ENCODE data around the gene NPFFR2. TPM values are rescaled to one million over a fixed set of nuclear protein-coding genes. Genes with fewer than 3 reads are reported as not detected.
A peak's percentile ranks its signal among the peaks of the same experiment; 100 is the strongest.
"Not testable (repeated sequence)": the region's sequence is repeated elsewhere in the genome, so short reads cannot be mapped to it uniquely, and the experiment has no call there.

Gene NPFFR2
- total RNA-seq, 2 donors from 2014 or later: not detected

GRCh38 chr4:72077346-72077745 lies 45.5 kb downstream of the NPFFR2 start:
- ATAC-seq (no peak), DNase-seq (no peak)
- intact Hi-C loops (cut with DNase I): no loop called here
- Histone ChIP-seq H3K27ac (no peak overlapping the region), H3K4me3 (no peak overlapping the region), H3K36me3 (replicated peaks in 1 of 2; ENCODE audit: insufficient read depth in 1 of 2, low read depth in 2 of 2) (no peaks in the 10 kb centered on the region), H3K27me3 (no peaks in the 10 kb centered on the region), H3K9me3 (no peaks in the 10 kb centered on the region), H3K4me1 (no peaks in the 10 kb centered on the region)
- TF ChIP-seq CTCF (IDR thresholded peaks at IDR 0.05) (no peak), POLR2A (IDR thresholded peaks at IDR 0.05) (no peak)
- 26 to 34% methylated on average over 2 of the region's 2 CpGs for WGBS, 2 donors

- intact Hi-C loops (cut with DNase I): no loop called here
Observed at GRCh38 chr4:72084587-72085011, 52.8 kb downstream of the NPFFR2 start.

GRCh38 chr4:72090606-72091005 lies 58.8 kb downstream of the NPFFR2 start:
- not testable (repeated sequence) for ATAC-seq

More at GRCh38 chr4:72084587-72085011, 52.8 kb downstream of the NPFFR2 start:
- H3K9me3 ChIP-seq: no peaks in the 10 kb centered on the region
- no peak overlapping the region for H3K4me3 ChIP-seq
- no peaks in the 10 kb centered on the region for H3K4me1 ChIP-seq
- WGBS, 2 donors: 15 to 20% methylated on average over 3 of the region's 3 CpGs
- no peaks in the 10 kb centered on the region for H3K36me3 ChIP-seq (replicated peaks in 1 of 2; ENCODE audit: insufficient read depth in 1 of 2, low read depth in 2 of 2)
- no peak overlapping the region for H3K27ac ChIP-seq
- ATAC-seq: no peak
- H3K27me3 ChIP-seq: no peaks in the 10 kb centered on the region
- TF ChIP-seq POLR2A (IDR thresholded peaks at IDR 0.05) (no peak), CTCF (IDR thresholded peaks at IDR 0.05) (no peak)
- no peak for DNase-seq

GRCh38 chr4:72094059-72094797 lies 62.4 kb downstream of the NPFFR2 start:
- Histone ChIP-seq H3K27me3 (no peaks in the 10 kb centered on the region), H3K4me3 (no peak overlapping the region), H3K9me3 (no peaks in the 10 kb centered on the region), H3K27ac (no peak overlapping the region), H3K4me1 (no peaks in the 10 kb centered on the region), H3K36me3 (replicated peaks in 1 of 2; ENCODE audit: insufficient read depth in 1 of 2, low read depth in 2 of 2) (no peaks in the 10 kb centered on the region)
- intact Hi-C loops (cut with DNase I): no loop called here
- TF ChIP-seq CTCF (IDR thresholded peaks at IDR 0.05) (no peak), POLR2A (IDR thresholded peaks at IDR 0.05) (no peak)
- 75 to 80% methylated on average over 5 of the region's 5 CpGs for WGBS, 2 donors
- DNase-seq (peak in 2 of 4 donors; percentile 4 to 10), ATAC-seq (no peak)

More at GRCh38 chr4:72090606-72091005, 58.8 kb downstream of the NPFFR2 start:
- H3K36me3 ChIP-seq (replicated peaks in 1 of 2; ENCODE audit: insufficient read depth in 1 of 2, low read depth in 2 of 2); H3K9me3 ChIP-seq; H3K27me3 ChIP-seq; H3K4me1 ChIP-seq; H3K4me3 ChIP-seq; intact Hi-C loops (cut with DNase I); DNase-seq; H3K27ac ChIP-seq: not testable (repeated sequence)
- 61 to 65% methylated on average over 2 of the region's 2 CpGs for WGBS, 2 donors

GRCh38 chr4:72107456-72107855 lies 75.7 kb downstream of the NPFFR2 start:
- TF ChIP-seq CTCF (IDR thresholded peaks at IDR 0.05): no peak
- TF ChIP-seq POLR2A (IDR thresholded peaks at IDR 0.05): no peak
- Histone ChIP-seq H3K36me3 (replicated peaks in 1 of 2; ENCODE audit: insufficient read depth in 1 of 2, low read depth in 2 of 2) (no peaks in the 10 kb centered on the region), H3K27ac (no peak overlapping the region), H3K27me3 (no peaks in the 10 kb centered on the region), H3K4me1 (no peaks in the 10 kb centered on the region), H3K4me3 (no peak overlapping the region), H3K9me3 (no peaks in the 10 kb centered on the region)
- intact Hi-C loops (cut with DNase I): no loop called here
- ATAC-seq: no peak
- DNase-seq: no peak

All from body of pancreas (tissue), 4 donors.